Pons (tissue), 1 donor: ENCODE data around the gene RAPGEF5.

Experiments
- DNase-seq: peaks from one replicate; pipeline ENCODE4 v3.0.0-alpha.2; 2016; ENCODE audit warnings: low spot score

The RAPGEF5 gene

DNA sequence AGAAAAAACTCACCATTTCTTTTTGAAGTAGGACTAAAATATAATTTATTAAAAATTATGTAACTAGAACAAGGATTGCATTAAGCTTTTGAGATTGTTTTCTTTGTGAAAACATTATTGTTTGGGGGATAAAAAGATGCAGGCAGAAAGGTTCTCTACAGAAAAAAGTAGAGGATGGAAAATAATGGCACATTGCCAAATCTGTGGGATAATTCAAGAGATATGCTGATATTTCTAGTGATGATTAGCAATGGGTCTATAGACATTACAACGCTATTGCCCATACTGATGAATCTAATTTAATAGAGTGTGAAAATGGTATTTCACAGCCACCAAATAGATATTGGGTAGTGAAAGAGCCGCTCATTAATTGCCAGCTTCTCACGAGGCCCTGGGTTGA lies 204.3 kb downstream of the RAPGEF5 start:
- no peak for DNase-seq

DNA sequence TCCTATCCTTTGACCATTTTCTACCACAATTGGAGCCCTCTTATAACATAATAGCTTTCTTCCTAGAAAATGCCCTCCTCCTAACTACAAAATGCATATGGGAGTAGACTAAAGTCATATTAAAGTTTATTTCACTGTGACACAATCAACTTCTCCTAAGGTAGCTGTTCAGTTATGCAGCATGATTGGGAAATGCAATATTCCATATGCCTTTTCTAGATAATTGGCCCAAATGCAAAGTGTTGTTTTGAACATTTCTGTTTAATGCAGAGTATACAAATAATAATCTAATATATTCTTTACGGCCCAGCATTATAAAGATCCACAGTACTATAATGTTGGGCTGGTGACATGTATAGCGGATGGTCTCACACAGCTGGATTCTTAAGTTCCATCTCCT lies 205.1 kb downstream of the RAPGEF5 start:
- DNase-seq, result no peak

DNA sequence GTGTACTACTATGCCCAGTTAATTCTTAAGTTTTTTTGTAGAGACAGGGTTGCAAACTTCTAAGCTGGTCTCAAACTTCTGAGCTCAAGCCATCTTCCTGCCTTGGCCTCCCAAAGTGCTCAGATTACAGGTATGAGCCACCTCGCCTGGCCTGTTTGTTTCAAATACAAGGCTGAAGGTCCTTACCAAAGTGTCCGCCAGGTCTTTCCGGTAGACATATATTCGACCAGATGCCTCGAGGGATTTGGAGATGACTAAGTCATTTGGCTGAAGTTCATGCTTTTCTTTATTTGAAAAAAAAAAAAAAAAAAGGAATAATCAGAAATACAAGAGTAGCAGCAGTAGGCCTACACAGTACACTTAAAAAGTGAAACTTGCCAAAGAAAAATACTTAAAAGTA lies 206.7 kb downstream of the RAPGEF5 start:
- no peak for DNase-seq

DNA sequence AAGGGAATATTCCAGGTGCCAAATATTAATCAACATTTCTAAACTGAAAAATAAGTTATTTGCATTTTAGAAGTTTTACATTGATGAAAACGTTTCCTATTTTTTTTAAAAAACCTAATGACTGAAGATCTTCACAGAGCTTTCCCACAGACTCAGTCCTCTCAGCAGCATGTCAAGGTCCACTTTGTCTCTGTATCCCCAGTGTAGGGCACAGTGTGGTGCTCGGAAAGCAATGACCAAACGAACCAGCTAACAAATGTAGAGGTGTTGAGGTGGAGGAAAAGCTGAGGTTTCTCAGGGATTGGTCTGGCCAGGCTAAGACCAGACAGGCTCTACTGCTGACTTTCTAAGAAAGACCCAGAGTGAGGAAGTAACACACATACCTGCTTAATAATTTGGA lies 209.1 kb downstream of the RAPGEF5 start:
- no peak for DNase-seq

DNA sequence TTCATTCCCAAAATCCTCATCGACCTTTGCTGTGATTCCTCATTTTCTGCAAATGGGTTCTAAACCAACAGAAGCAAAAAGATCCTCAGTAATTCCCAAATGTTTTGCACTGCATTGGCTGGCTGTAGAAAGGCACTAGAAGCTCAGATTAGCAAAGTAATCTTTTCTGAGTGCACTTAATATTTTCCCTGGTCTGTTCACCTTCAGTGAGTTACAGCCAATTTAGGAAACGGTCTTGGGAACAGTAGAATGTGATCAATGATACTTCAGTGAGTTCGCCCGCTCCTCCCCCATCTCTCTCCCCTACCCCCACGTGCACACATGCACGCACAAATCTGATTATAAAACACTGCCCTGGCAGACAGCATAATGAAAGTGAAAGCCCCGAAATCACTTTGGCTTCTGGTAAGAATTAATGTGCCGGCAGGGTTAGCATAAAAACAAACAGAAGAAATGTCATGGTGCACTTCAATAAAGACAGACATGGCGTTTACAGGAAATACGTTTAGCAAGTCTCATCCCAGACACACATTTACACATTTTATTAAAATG lies 209.9 kb downstream of the RAPGEF5 start:
- no peak for DNase-seq

DNA sequence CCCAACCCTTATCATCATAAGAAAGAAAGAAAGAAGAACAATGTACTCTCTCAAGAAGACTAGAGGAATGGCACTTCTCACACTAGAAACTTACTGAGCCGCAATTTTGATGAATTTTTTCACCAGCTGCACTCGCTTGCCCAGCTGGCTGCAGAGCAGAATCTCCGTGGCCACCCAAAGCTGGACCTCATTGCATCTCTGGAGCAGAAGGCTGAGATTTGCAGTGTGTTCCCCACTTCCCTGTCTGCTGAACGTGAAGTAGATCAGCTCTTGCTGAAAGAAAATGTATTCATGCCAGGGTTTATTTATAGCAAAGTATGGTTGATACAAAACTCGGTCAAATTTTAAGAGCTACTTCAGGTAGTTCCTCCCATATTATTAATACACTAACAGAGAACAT lies 212.0 kb downstream of the RAPGEF5 start:
- DNase-seq, result no peak

DNA sequence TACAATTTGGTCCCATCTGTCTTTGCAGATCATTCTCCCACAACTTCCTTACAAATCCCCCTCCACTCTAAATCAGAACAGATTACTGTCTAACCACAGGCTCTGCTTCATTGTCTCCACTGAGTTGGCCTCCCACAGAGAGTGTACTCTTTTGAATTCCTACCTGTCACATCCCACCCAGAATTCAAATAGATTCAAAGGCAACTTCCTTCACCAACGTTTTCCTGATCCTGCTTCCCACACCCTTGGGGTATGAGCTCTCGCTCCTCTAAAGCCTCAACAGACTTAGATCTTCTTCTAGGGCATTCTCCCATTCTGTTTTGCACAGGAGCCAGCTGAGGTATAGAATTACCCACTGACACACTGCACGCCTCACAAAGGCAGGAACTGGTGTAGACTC lies 213.5 kb downstream of the RAPGEF5 start:
- DNase-seq, result no peak

DNA sequence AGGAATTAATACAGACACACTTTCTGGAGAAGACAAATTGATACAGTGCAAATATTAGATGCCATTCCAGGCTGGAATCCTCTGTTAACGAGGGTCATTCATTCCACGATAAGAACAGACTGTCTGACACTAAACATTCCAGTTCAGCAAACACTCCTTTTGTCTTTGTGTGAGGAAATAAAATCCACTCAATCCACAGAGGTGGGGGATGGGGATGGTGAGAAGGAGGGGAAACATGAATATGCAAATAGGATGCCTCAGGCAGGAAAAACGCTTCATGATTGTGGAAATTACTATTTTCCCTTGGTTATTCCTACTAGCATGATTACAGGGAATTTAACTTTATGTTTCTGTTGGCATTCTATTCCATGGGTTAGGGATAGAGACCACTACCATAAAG lies 214.4 kb downstream of the RAPGEF5 start:
- peak; percentile 88 for DNase-seq

DNA sequence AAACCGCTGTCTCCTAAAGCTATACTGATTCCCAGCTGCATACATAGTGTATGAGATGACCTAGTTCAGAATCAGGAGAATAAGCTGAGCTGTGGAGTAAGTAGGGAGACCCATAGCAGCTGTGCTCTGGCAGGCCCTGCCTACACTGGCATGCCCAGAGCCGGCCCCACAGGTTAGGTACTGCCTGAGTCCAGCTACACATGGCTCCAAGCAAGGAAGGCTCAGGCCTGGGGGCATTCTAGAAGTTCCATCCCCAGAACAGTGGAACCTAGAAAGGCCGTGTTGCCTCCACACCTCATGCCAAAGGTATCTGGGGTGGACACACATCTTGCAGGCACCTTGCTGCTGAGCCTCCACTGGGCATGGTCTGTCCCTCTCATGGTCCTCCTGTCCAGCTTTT lies 215.6 kb downstream of the RAPGEF5 start:
- no peak for DNase-seq

DNA sequence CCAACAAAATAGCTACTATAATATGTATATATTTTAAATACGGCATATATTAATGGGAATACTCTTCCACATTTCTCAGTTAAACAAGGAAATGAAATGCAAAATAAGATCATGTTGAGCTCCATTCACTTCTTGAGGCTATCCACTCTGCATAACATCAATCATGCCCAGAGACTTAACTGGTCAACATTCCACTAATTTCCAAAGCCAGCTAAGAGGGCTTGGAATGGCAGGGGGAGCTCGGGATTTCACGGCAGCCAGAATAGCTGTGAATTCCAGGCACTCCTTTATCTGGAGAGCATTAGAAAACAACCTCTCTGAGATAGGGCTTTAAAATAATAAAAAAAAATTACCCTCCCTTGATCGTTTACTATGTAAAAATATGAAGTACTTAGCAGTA lies 216.4 kb downstream of the RAPGEF5 start:
- DNase-seq, result no peak

DNA sequence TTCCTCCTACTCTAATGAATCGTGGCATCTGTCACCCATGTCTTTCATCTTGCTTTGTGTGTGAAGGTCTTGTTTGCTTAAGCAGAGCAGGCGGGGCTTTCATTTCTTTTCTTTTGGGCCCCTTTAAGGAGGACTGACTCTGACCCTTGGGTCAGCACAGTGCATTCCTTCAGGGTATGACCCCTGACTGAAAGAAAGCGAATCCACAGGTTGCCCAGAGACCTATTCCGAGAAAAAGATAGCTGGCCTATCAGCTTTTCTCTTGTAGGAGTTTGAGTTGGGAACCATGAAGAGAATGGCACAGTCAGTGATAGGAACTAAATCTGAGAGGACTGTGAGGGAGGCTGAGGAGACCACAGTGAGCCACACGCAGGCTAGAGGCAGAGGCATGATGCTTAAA lies 218.1 kb downstream of the RAPGEF5 start:
- no peak for DNase-seq

DNA sequence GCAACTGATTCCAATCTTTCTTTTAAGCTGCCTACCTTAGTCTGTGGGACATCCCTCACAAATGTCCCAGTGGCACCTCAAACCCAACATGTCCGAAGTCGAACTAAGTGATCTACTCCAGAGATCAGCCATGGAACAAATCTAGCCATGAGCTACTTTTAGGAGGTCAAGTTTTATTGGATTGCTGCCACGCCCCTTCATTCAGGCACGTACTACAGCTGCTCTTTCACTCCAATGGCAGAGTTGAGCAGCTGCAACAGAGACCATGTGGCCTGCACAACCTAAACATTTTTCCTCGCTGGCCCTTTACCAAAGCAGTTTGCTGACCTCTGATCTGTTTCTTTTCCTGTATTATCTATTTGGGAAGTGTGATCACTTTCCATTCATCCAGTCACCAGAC lies 218.8 kb downstream of the RAPGEF5 start:
- DNase-seq, result no peak

DNA sequence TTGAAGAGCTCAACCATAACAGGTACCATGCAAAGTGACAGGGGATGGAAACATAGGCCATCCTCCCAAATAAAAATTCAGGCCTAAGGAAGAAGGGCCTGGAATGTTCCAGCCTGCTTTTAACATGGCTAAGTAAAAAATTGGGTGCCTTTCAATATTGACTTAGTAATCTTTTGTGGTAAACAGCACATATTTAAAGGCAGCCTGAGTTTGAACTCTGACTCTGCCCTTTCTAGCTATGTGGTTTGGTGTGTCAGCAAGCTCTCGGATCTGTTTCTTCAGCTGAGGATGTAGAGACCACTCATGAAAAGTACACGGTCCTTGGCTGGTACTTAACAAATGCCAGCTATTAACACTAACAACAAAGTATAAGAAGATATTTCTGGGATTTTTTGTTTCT lies 219.5 kb downstream of the RAPGEF5 start:
- DNase-seq, result no peak

DNA sequence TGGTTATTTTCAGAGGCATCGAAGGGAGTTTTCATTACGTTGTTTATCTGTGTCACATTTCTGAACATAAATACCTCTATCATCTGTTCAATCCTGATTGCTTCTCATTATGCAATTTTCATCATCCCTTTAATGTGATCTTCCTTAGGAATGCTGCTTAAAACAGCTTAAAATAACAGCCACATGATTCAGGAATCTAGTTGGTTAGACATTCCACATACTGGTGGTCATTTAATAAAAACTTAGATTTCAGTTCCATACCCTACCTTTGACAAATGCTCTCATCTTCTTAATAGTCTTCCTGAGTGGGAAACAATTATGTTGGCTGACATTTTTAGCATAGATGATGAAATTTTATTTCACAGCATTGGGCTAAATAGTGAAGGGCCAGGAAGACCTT lies 219.9 kb downstream of the RAPGEF5 start:
- DNase-seq, result no peak

DNA sequence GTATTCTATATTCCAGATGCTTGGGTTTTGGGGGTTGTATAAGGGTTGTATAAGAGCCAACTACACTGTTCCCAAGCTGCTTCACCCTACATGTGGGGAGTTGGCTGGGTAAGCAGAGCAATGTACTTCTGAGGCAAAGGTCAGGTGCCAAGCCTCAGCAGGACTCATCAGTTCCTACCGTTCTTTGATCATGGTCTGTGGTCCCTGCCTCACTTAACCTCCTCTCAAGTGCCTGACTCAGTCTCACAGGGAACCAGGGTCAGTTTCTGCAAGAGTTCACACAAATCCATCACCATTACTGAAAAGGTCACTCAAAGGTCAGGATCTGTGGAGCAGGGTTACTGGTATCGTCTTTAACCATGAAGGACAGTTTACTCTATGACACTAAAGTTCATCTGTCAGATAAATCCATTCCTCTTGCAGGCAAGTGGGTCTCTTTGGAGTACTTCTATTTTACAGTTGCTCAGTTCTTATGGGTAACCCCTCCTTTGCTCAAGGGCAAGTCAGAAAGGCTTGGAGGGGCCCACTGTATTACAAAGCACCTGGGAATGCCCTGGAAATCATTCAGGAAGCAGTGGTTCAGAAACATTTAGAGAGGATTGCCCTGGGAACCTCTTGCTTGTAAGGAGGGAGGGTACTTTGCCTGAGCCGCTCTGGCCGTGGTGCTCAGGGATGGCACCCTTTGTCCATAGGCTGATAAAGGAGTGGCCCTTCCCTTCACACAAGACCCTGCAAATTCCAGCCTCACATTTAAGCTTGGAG lies 227.0 kb downstream of the RAPGEF5 start:
- no peak for DNase-seq

DNA sequence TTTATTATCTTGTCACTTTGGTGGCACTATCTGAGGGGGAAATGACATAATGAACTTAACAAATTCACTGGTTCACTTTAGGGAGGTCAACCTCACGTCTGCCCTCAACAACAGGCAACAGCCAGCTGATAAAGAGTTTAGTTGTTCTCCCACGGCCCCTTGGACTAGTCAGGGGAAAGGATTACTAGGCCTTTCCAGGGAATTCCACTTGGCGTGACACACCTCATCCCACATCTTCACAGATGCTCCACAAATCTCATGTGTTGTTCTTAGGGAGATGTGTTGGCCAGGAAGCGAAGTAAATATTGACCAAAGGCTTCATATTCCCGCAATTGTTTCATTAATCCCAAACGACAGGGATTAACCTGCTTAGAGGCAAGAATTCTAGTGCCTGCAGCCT lies 227.8 kb downstream of the RAPGEF5 start:
- DNase-seq, result no peak

DNA sequence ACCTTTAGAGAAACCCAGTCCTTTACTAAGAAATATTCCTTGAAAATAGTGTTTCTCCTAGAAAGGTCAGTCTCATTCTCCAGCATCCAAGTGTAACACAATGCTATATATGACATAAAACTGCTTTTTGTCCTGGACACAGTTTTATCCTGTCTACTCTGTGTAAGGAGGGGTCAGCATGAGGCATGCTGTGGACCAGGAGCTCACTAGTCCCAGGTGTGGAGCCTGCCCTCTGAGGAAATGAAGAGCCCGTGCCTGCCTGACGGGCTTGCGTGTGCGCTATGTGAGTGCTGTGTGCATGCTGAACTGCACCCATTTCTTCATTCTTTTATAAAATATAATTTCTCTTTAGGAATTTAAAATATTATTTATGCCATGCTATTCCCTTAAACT lies 228.4 kb downstream of the RAPGEF5 start:
- DNase-seq, result no peak

DNA sequence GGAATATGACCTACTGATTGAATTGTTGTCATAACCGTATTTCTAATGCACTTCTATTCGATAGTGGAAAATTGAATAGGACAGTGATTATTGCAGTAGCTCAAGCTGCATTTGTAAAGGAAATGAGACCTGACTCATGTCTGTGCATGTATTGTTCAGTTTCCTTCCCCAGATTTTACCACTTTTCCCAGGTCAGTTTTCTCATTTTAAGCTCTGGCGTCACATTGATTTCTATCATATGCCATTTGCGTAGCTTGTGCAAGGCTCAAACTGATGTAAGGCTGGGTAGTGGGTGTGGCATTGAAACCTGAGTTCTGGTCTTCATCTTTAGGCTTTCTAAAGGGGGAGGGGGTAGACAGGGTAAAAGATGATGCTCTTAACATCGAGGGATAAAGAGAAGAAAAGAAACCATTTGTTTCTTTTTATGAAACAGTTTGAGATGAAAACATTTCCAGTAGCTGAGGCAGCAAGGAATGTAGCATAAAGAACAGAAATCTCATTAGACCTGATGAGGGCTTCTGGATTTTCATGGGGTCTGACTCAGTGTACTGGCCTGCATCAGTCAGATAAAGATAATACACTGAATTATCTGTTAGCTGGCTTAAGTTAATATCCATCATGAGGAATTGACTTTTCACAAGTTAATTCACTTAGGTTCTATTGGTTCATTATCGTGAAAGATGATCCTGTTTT lies 229.0 kb downstream of the RAPGEF5 start:
- DNase-seq, result no peak

DNA sequence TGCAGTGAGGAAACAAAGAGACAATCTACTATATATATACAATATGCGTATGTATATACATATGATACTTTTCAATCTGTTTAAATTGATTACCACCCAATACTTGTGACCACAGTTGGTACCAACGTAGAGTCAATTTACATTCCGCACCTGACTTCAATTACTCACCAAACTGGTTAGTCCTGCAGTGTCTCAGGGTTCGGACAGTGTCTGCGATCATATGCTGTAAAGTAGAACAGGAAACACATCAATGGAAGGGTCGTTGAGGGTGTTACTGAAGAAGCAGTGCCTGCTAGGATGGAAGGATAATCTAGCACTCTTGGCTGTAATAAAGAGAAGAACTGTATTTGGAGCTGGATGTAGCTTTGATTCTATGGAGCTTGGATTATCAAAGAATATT lies 231.5 kb downstream of the RAPGEF5 start:
- no peak for DNase-seq

DNA sequence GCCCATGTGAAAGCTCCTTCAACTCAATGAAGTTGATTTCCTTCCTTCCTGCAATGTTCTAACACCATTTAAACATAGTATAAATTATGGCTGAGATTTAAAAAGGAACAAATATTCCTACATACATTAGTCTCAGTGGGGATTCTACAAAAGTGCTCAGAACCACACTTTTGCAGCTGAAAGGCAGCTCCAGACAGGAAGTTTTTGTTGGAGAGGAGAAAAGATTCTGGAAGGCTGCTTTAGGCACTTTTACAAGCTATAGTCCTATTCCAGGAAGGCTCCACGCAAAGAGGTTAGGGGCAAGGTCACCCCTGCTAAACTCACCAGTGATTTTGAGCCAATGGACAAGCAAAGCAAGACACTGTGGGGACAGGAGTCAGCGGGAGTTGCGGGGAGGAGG lies 232.0 kb downstream of the RAPGEF5 start:
- DNase-seq, result no peak

DNA sequence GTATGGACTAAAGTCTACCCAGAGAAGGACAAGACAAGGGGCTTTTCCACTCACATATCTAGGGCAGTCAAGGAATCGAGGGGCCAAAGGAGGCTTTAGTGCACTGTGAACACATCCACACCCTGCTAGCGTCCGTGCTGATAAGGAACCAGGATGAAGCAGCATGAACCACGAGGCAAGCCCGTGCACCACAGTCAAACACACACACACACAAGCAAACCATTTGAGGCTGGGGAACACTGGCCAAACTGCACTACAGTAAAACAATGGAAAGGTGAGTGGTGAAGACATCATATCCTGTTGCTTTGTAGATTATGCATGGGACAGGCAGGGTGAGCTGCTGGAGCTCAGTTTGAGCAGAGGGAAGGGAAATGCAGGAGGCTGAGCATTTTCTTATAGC lies 233.8 kb downstream of the RAPGEF5 start:
- no peak for DNase-seq

DNA sequence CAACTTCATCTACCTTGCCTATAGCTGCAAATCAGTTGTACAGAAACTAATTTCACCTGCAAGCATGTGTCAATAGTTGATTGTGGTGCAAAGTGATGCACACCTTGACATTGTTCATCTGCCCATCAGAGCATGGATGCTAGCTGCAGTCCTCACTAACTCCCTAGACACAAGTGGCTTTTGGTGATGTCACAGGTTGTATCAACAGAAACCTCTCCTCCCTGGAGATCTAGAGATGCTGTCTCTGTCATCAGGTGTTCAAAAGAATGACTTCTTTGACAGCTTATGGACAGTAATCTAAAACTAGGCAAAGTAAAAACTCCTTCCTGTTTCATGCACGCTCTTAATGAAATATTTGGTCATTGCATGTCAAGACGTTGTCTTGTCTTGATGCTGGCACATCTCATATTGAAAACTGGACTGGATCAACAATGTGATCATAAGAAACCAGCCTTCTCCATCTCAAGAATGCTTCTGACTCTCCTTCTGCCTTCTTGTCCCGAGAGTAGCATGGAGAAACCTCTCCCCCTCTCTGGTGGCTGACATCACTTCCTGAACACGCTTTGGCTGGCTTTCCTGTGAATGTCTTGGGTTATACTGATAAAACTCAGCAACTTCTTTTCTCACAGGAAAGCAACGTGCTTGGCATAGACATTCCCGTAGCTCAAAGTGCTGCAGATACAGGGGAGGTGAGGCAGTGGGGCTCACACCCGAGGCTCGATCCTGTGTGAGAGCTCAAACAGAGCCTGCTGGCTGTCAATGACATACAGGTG lies 235.1 kb downstream of the RAPGEF5 start:
- no peak for DNase-seq
